HG03060 (cell line): ENCODE data around the gene NUDT9.
"Not testable (repeated sequence)": the region's sequence is repeated elsewhere in the genome, so short reads cannot be mapped to it uniquely, and the experiment has no call there.

Source experiments
- ATAC-seq: cut with Tn5 transposase; IDR thresholded peaks from one replicate; pipeline ENCODE4 v1.9.1; 2021; ENCODE audit warnings: low read depth, moderate number of reproducible peaks; ENCODE audit not compliant: unreplicated experiment

The NUDT9 gene

GRCh38 chr4:87406462-87406861 is 15.9 kb upstream of the NUDT9 start:
- ATAC-seq = no peak

GRCh38 chr4:87406902-87407301 is 15.5 kb upstream of the NUDT9 start:
- not testable (repeated sequence) for ATAC-seq

GRCh38 chr4:87409420-87409939 is 12.9 kb upstream of the NUDT9 start:
- ATAC-seq = no peak

- ATAC-seq = no peak
Measured at GRCh38 chr4:87410157-87410556, 12.2 kb upstream of the NUDT9 start.

GRCh38 chr4:87410679-87411078 is 11.7 kb upstream of the NUDT9 start:
- ATAC-seq = no peak

- no peak for ATAC-seq
Measured at GRCh38 chr4:87414816-87415215, 7.6 kb upstream of the NUDT9 start.

GRCh38 chr4:87416965-87417364 is 5.4 kb upstream of the NUDT9 start:
- no peak for ATAC-seq

- not testable (repeated sequence) for ATAC-seq
Measured at GRCh38 chr4:87418410-87418809, 4.0 kb upstream of the NUDT9 start.

GRCh38 chr4:87419578-87420249 is 2.7 kb upstream of the NUDT9 start:
- no peak for ATAC-seq

GRCh38 chr4:87420276-87420830 is 2.0 kb upstream of the NUDT9 start:
- no peak for ATAC-seq

- ATAC-seq = no peak
Measured at GRCh38 chr4:87423317-87424098, 1.1 kb downstream of the NUDT9 start.

- not testable (repeated sequence) for ATAC-seq
Measured at GRCh38 chr4:87424099-87424543, 1.7 kb downstream of the NUDT9 start.

- no peak for ATAC-seq
Measured at GRCh38 chr4:87425711-87426110, 3.3 kb downstream of the NUDT9 start.

- ATAC-seq = no peak
Measured at GRCh38 chr4:87426865-87427517, 4.6 kb downstream of the NUDT9 start.

GRCh38 chr4:87427518-87427868 is 5.1 kb downstream of the NUDT9 start:
- no peak for ATAC-seq

GRCh38 chr4:87428979-87429378 is 6.6 kb downstream of the NUDT9 start:
- no peak for ATAC-seq

GRCh38 chr4:87430038-87430437 is 7.7 kb downstream of the NUDT9 start:
- no peak for ATAC-seq

GRCh38 chr4:87433342-87433741 is 11.0 kb downstream of the NUDT9 start:
- no peak for ATAC-seq

- ATAC-seq = no peak
Measured at GRCh38 chr4:87442889-87443288, 20.5 kb downstream of the NUDT9 start.

- ATAC-seq = no peak
Measured at GRCh38 chr4:87444741-87445140, 22.4 kb downstream of the NUDT9 start.

- no peak for ATAC-seq
Measured at GRCh38 chr4:87445964-87446363, 23.6 kb downstream of the NUDT9 start.
